NCI-H345 treated with DMSO at 0.1 percent for 48 hours (cell line): Measurements from ENCODE around the gene CES1.
"Not testable (repeated sequence)": the region's sequence is repeated elsewhere in the genome, so short reads cannot be mapped to it uniquely, and the experiment has no call there.

Experiments
- DNase-seq: peaks from one replicate; lab custom pipeline; 2025; ENCODE audit not compliant: unreplicated experiment; lab: John Stamatoyannopoulos, UW

Gene CES1

DNA sequence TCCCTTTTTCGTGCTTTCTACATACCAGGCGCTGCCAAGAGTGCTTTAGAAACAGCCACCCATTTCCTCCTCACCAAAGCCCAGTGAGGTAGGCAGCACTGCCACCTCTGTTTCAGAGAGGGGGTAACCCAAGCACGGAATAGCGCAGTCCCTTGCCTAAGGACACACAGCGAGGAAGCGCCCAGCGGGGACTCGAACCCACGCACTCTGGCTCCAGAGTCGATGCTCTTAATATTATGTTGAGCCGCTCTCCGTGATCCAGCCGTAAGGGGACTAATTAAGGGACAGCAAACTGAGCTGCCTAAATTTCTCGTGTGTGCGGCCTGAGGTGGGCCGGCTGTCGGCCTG lies 497 bp downstream of the CES1 start:
- DNase-seq, result no peak

DNA sequence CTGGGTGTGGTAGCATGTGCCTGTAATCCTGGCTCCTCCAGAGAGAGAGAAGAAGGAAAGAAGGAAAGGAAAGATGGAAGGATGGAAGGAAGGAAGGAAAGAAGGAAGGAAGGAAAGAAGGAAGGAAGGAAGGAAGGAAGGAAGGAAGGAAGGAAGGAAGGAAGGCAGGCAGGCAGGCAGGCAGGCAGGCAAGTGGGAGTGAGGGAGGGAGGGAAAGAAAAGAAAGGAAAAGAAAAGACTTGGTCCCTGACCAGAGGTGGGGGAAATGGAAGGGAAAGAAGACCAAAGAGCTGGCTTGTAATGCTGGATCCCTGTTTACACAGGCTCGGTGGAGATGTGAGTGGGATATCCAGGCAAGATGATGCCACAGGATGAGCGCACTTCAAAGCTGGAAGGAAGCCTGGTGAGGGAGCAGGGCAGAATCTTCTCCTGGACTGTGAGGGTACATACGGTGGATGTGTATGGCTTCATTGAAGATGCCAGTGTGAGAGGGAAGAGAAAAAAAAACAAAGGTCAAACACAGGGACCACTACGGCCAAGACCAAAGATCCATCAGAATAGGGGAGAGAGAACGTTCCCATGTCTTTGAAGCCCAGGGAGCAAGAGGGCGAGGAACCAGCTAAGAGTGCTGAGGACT lies 2.1 kb downstream of the CES1 start:
- DNase-seq, result no peak

DNA sequence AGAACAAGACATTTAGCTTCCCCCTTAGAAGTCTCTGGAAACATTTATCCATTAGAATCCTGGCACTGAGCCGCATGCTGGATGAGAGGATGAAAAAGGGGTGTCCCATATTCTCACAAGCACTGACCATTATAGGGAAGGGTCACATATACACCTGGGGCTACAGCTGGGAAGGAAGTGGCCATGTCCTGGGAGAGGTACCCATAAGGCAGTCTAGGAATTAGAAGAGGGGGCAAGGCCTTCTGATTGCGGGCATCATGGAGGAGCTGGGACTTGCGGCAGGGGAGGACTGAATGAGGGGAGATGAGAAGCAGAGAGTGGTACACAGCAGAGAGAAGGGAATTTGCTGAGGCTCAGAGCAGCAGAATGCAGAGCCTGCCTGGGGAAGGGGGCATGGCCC lies 3.7 kb downstream of the CES1 start:
- DNase-seq, result not testable (repeated sequence)

DNA sequence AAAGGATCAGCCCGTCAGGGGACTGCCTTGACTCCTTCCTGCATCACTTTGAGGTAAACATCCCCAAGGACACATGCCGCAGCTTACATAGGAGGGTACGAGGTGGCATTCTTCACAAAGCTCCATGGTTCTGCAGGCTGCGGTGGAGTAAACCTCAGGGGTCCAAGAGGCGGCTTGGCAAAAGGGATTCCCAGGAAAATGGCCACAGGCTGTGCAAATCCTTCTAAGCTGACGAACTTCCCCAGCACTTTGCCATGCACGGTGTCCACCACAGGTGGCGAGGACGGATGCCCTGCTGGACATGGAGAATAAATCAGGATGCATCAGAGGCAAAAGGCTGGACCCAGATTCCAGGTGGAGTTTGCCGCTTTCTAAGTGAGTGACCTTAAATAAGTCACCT lies 4.2 kb downstream of the CES1 start:
- DNase-seq, result no peak

DNA sequence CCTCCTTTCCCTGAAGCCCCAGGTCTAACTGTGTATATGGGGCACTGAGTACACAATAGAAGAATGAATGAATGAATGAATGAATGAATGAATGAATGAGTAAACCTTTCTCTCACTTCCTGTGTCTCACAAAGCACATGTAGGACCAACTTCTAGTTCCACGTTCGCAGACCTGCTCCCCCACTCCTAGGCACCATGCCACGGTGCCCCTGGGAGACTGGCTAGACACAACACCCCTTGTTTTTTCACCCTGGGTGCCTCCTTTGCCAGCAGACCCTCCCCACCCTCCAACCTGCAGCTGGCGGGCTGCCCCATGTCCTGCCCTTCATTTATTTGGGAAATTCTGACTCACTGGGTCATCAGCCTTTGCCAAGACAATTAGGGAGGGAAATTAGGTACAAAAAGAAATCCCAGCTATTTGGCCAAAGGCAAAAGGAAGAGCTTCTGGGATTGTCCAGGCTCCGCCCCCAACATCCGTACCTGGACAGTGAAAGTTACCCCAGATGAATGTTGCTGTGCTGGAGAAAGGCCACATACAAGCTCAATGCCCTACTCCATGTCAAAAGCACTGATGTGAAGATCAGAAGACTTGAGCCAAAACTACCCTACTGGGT lies 7.7 kb downstream of the CES1 start:
- no peak for DNase-seq

DNA sequence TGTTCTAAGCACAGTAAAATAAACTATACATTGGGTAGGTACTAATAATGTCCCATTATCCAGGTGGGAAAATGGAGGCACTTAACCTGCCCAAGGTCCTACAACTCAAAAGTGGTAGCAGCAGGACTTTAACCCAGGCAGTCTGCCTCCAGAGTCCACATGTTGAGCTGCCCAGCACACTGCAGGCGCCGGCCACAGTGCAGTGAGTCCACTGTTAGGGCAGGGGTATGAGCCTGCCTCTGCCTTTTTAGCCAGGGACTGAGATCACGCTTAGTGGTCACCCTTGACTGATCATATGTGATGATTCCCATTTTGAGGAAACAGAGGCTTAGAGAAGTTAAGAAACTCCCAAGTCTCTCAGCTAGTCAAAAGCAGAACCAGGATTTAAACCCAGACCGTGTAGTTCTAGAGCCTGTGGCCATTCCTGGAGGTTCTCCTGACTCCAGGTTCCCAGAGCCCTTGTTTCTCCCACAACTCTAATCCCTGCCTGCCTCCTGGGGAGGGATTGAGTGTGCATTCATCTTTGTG lies 8.4 kb downstream of the CES1 start:
- DNase-seq, result no peak

DNA sequence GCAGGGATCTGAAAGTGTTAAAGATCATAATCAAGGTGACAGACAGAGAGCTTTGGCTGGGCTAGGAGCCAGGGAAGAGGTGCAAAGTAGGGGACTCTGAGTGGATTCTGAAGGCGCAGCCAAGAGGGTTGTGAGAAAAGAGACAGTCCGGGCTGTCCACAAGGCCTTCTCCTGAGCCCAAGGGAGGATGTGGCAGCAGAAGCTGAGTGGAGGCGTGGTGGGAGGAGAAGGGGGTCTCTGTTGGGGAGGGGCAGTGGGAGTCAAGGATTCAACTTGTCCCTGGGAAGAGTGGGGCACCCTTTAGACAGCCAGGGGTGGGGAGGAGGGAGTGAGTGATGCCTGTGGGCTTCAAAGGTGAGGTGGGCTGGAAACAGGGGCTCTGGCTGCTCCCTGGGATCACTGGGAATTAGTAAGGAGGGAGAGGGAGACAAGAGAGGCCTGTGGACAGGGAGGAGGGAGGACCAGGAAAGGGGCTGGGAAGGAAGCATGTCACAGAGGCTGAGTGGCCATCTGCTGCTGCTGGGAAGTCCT lies 10.6 kb downstream of the CES1 start:
- DNase-seq, result no peak

DNA sequence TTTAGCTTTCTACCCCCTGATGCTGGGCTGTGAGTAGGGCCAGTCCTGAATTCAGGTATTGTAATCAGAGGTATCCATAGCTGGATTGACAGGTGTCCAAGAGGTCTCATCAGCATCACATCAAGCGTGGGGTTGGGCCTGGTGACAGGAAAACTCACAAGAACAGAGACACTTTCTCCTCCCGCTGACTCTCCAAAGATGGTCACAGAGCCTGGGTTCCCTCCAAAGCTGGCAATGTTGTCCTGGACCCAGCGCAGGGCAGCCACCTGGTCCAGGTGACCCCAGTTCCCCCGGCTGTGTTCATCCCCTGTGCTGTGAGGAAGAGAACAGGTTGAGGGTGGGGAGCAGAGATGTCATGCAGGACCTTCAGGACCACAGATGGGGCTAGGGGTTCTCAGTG lies 11.7 kb downstream of the CES1 start:
- no peak for DNase-seq

DNA sequence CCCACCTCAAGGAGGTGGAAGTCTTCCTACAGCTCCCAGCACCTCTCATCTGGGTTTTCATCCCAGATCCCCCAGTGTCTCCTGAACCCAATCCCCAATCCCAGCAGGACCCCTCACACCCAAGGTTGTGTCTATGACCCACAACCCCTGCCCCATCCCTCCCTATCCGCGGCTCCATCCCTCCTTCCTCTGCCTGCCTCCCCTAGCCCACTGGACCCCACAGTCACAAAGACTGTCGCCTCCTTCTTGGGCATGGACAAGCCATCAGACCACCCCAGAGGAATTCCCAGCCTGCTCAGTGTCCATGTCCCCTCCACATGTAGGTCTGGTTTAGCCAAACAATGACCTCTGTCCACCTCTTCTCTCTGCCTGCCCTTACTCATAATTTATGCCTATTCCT lies 12.3 kb downstream of the CES1 start:
- DNase-seq, result no peak

DNA sequence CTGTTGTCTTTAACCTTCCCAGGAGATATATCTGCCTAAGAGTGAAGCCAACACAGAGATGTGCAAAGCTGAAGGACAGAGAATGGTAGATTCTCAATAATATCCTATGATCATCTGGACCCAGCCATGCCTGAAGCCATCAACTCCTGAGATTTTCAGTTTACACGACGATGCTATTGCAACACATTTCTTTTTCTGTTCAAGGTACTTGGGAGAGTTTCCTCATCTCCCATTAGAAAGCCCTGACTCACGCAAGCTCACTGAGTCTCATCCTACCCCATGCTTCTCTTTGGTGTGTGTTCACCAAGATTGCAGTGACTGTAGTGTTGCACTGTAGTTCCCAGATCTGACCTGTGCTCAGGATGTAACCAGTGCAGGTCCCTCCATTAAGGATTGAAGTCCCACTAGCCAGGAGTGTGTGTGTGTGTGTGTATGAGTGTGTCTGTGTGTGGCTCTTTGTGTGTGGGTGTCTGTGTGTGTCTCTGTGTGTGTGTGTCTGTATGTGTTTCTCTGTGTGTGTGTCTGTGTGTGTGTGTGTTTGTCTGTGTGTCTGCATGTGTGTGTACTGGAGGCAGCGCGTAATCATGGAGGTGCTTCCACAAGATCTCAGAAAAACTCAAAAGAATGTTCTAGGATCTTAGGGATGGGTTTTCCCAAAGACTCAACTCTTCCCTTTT lies 15.5 kb downstream of the CES1 start:
- DNase-seq, result no peak

DNA sequence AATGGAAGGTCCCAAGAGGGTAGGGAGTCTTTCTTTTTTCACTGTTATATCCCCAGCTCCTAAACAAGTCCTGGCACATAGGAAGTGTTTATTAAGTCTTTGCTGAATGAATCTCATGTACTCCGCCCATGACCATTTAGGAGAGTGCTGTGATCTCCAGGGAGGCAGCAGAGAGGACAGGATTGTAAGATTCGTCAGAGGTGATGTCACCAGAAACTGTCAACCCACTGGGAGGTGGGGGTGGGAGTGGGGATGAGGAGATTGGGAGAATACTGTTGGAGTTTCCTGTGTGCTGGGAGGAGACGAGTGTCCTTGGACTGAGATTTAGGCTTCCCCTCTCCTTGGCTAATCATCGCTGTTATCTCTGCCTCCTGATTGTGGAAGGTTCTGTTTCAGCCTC lies 16.7 kb downstream of the CES1 start:
- not testable (repeated sequence) for DNase-seq

DNA sequence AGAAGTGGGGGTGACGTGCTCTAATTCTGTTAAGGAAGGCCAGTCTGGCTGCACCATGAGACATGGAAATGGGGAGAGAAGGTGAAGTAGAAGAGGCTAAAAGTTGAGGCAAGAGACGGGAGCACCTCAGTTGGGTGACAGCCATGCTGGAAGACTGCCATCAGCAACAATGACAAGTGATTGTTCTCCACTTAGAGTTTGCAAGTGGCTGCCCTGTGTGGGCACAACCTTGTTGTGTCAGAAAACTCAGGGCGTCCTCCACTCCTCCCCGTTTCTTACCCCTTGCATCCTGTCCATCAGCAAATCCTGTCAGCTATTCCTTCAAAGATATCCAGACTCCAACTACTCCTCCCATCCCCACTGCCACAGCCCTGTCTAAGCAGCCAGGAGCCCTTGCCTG lies 17.6 kb downstream of the CES1 start:
- no peak for DNase-seq

DNA sequence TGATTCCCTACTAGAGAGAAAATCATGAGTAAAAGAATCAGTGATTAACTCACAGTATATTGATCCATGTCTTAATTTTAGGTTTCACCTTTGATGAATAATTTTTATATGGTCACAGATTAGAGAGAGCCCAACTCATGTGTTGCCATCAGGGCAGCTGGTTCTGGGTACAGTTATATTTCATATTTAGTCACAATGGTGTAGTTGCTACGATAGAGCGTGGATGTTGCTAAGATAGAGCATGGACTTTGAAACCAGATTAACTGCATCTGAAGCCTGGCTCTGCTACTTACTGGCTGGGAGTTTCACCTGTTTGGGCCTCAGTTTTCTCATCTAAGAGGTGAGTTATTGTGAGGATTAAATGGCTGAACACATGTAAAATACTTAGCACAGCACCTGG lies 18.7 kb downstream of the CES1 start:
- DNase-seq, result not testable (repeated sequence)

DNA sequence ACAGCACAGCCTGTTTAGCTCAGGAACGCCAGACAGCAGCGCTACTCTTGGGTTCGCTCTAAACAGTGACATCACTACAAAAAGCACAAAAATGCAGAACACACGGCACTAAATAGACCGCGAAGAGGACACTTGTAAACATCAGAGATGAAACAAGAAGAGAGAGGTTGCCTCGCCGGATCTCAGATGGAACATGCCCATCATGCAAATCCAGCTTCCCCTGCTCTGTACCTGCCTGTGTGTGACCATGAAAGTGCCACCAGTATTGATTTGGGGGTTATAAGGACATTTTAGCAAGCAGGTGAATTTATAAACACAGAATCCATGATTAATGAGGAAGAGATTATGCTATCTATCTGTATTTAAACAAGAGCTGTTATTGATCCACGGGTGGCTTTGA lies 19.2 kb downstream of the CES1 start:
- DNase-seq, result not testable (repeated sequence)

DNA sequence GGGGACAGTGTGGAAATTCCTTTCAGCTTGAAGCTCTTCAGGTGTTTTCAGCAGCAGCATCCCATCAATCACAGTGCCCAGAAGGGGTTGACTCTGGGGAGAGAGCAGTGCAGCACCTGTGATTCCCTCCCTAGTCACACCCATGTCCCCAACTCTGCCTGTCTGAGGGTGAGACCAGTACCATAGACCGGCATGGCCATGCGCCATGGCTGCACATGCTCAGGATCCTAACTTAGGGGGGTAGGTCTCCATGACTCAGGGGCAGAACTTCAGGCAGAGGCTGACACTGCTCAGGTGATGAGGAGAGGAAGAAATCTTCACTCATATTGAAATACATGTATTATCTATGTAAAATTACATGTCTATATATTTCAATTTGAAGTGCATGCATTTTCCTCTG lies 19.9 kb downstream of the CES1 start:
- no peak for DNase-seq

DNA sequence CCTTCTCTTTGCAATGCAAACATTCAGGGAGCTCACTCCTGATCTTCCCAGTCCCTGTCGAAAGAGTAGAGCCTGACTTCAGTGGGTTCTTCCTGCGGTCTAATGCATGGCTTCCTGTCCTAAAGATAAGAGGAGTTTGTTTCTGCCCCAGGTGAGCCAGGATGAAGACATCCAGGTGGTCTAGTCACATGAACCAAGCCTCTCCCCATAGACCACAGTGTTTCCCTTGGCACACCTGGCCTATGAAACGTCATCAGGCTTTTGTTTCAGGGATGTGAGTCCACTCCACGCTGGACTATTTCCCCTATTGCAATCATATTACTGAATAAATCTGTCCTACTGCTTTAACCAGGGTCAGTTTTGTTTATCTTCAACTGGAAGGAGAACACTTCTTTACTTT lies 21.1 kb downstream of the CES1 start:
- DNase-seq, result no peak

DNA sequence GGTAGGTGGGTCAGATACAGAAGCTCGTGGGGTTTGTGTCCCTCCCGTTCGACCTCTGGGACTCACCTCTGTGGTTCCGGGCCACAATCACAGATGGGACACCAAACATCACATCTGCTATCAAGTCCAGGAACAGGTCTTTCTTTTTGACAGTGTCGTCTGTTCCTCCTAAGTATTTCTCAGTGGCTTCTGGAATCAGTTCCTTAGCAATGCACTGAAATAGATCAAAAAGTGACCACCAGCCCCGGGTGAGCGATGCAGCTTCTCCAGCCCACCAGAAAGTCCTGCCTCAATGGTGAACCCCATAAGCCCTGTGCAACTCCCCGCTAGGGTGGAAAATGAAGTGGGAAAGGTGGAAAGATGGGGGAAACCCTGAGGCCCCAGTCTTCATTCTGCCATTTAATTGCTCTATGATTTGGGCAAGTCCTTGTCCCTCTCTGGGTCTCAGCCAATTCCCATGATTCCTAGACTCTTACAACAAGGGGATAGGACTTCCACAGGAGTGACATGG lies 22.4 kb downstream of the CES1 start:
- no peak for DNase-seq

DNA sequence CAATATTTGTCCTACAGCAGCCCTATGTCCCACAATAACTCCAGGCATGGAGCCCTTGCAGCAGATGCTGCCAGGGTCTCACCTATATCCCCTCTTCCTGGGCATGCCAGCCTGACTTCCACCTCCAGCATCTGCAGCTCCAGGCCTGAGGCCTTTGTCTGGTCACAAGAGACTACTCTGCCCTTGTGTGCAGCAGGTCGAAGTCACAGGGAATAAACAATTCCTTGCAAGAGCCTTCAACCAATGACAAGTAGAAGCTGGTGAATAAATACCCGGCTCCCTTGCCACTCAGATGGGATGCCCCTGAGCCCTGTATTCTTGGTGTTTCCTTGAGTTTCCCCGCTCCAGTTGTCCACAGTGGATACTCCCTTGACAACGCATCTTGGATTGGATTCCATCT lies 23.0 kb downstream of the CES1 start:
- DNase-seq, result no peak

DNA sequence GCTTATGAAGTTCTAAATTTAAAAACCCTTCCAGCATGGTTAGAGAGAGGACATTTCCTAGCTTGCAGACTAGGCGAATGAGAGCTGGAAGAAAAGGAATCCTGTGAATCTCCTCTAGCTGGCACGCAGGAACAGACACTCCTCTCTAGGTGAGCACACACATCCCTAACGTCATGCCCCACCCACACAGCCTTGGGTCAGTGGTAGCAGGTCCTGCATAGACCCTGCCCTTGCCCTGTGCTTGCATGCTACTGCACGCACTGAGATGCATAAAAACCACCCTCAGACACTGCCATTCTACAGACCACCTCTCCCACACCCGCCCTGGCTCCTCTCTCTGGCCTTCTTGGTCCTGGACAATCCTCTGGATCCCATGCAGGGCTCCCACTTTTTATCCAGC lies 23.5 kb downstream of the CES1 start:
- DNase-seq, result no peak

DNA sequence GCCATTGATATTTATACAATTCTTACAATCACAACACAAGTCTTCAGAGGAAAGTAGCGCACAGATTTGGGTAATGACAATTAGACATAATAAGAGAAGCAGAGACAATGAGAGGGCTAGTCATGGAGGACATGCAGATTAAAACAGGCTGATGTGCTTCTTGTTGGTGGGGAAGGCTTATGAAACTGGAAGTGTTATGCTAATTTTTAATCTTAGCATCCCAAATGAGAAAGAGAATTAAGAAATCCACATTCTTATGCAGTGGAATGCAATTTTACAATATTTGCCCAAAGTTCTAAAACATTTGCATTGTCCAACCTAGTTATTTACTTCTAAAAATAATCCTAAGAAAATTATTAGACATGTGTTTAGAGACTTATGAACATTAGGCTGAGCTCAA lies 24.6 kb downstream of the CES1 start:
- DNase-seq, result not testable (repeated sequence)

DNA sequence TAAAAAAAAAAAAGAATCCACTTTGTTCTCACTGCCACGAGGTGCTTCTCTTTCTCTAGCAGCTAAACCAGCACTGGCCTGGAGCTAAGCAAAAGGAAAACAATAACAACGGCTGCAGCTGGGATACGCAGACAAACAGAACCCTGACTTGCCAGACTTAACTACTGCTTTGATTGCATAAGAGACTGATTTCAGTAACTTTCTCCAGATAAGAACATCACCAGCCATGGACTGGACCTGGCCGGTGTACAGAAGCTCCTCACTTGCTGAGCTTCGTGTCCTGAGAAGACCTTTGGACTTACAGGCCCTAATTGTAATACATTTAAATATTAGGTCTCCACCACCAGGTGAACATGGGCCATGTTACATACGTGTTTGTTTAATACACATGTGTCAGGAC lies 27.8 kb downstream of the CES1 start:
- not testable (repeated sequence) for DNase-seq

DNA sequence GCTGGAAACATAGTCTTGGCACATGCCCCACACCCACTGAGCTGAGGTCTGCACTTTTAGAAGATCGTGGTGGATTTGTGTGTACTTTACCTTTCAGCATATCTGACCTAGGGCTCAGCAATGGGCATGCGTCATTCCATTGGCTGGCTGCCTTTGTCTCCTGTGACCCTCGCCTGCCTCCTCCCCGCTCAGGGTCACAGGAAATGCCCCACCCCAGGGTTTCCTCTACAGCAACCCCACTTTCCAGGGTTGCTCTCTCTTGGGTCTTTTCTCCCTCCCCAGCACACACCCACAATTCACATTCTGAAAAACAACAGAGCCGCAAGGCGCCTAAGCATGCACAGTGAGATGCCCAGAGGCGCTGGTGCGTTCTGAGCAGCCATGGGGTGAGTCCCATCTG lies 29.2 kb downstream of the CES1 start:
- DNase-seq, result not testable (repeated sequence)
